HCT116 (cell line): ENCODE data around the gene CAMKK1. TPM values are rescaled to one million over a fixed set of nuclear protein-coding genes. Genes with fewer than 3 reads are reported as not detected.

Source experiments
- ATAC-seq: fragments of 200-7000 bp; cut with Tn5 transposase; 2 replicates; pipeline ENCODE4 v1.9.1; 2020; ENCODE audit warnings: mild to moderate bottlenecking, moderate library complexity
- BruUV-seq: library from RNA; stranded (reverse); fragments of 400-500 nt; replicated peaks from 2 replicates; lab custom pipeline; 2021; lab: Mats Ljungman, UMichigan
- CTCF ChIA-PET: fragments of 300-600 bp; sonication (Branson Sonifier 250); formaldehyde crosslinking; loops from one replicate; lab custom pipeline; 2021; ENCODE audit warnings: antibody characterized with exemption; lab: Charles Lee
- POLR2A ChIA-PET: fragments of 300-600, 350-600 bp; sonication (Branson Sonifier 250); formaldehyde crosslinking; loops from one replicate; lab custom pipeline; 2021; ENCODE audit warnings: antibody characterized with exemption; lab: Charles Lee
- RAD21 ChIA-PET, 2 experiments: fragments of 300-600 bp; sonication (Branson Sonifier 250); formaldehyde crosslinking; loops; one replicate each; lab custom pipeline; 2023; ENCODE audit warnings: low total read pairs in 2 of 2; ENCODE audit not compliant: uncharacterized antibody in 2 of 2, unreplicated experiment in 2 of 2, low non-redundant PET in 1 of 2; lab: Charles Lee
- DNase-seq: peaks from one replicate; pipeline ENCODE4 v3.0.0-alpha.2; 2010; ENCODE audit warnings: low read depth, low spot score
- H2AFZ ChIP-seq: fragments of 200-600 bp; shearing (Covaris generic), sonication (generic); 2 replicates; pipeline ENCODE4 v1.6.1; 2017; ENCODE audit warnings: low read depth, mixed run types, mixed read lengths, antibody characterized with exemption, low read length; ENCODE audit not compliant: poor library complexity, severe bottlenecking
- H3K27ac ChIP-seq: 2 replicates; pipeline ENCODE4 v1.5.1; 2012; ENCODE audit warnings: low read depth, low read length
- H3K27me3 ChIP-seq: fragments of 200-600 bp; sonication (generic); 2 replicates; pipeline ENCODE4 v1.6.1; 2016; ENCODE audit warnings: mixed run types, low read length, mixed read lengths; ENCODE audit not compliant: insufficient read depth
- H3K36me3 ChIP-seq, 2 experiments: fragments of 200-500 bp in 1 of 2; fragments of 200-600 bp in 1 of 2; sonication (Bioruptor generic) in 1 of 2; sonication (generic) in 1 of 2; 2 replicates each; pipeline versions ENCODE4 v1.5.1 to v1.6.1; 2014 to 2016; ENCODE audit warnings: low read length in 2 of 2, inconsistent platforms in 1 of 2, mixed read lengths in 1 of 2, mixed run types in 1 of 2; ENCODE audit not compliant: insufficient read depth in 2 of 2, control insufficient read depth in 1 of 2
- H3K4me1 ChIP-seq, 2 experiments: fragments of 200-600 bp in 1 of 2; sonication (generic) in 1 of 2; 2 replicates each; pipeline versions ENCODE4 v1.5.1 to v1.6.1; 2012 to 2017; ENCODE audit warnings: low read length in 2 of 2, inconsistent platforms in 1 of 2, mild to moderate bottlenecking in 1 of 2, mixed read lengths in 1 of 2, mixed run types in 1 of 2, moderate library complexity in 1 of 2; ENCODE audit not compliant: insufficient read depth in 2 of 2, control insufficient read depth in 1 of 2
- H3K4me2 ChIP-seq: fragments of 200-600 bp; sonication (generic); 2 replicates; pipeline ENCODE4 v1.6.1; 2017; ENCODE audit warnings: mixed run types, low read length, mixed read lengths
- H3K4me3 ChIP-seq, 2 experiments: fragments of 200-600 bp in 1 of 2; sonication (generic) in 1 of 2; replicated peaks in 1 of 2; 2 replicates each; pipeline ENCODE4 v1.5.1; 2011 to 2016; ENCODE audit warnings: low read length in 2 of 2, control low read depth in 1 of 2, low read depth in 1 of 2, mild to moderate bottlenecking in 1 of 2, mixed read lengths in 1 of 2, mixed run types in 1 of 2
- H3K79me2 ChIP-seq: fragments of 200-600 bp; sonication (generic); 2 replicates; pipeline ENCODE4 v1.6.1; 2017; ENCODE audit warnings: mild to moderate bottlenecking, mixed run types, low read length, moderate library complexity, mixed read lengths; ENCODE audit not compliant: insufficient read depth
- H3K9ac ChIP-seq: fragments of 200-600 bp; sonication (generic); 2 replicates; pipeline ENCODE4 v1.6.1; 2016; ENCODE audit warnings: low read length, mixed read lengths
- H3K9me2 ChIP-seq: fragments of 200-600 bp; sonication (generic), shearing (Covaris generic); 2 replicates; pipeline ENCODE4 v1.6.1; 2017; ENCODE audit warnings: mixed run types, mild to moderate bottlenecking, moderate library complexity; ENCODE audit not compliant: insufficient read depth
- H3K9me3 ChIP-seq, 2 experiments: fragments of 200-500 bp in 1 of 2; fragments of 200-600 bp in 1 of 2; sonication (Bioruptor generic) in 1 of 2; sonication (generic) in 1 of 2; 2 replicates each; pipeline ENCODE4 v1.6.1; 2014 to 2017; ENCODE audit warnings: low read length in 2 of 2, mixed read lengths in 2 of 2, inconsistent platforms in 1 of 2, low read depth in 1 of 2, mild to moderate bottlenecking in 1 of 2, mixed run types in 1 of 2, moderate library complexity in 1 of 2; ENCODE audit not compliant: control insufficient read depth in 1 of 2, insufficient read depth in 1 of 2
- H4K20me1 ChIP-seq: fragments of 200-600 bp; sonication (generic), shearing (Covaris generic); 2 replicates; pipeline ENCODE4 v1.6.1; 2017; ENCODE audit warnings: mixed run types, mild to moderate bottlenecking, moderate library complexity; ENCODE audit not compliant: insufficient read depth
- ATF3 ChIP-seq: IDR thresholded peaks from 2 replicates; pipeline ENCODE4 v1.6.1; 2012
- CTCF ChIP-seq, 3 experiments: fragments of 200-600 bp in 1 of 3; sonication (generic) in 1 of 3; IDR thresholded peaks in 2 of 3; conservative IDR thresholded peaks in 1 of 3; 2 replicates each; pipeline ENCODE4 v1.5.1; 2012 to 2017; ENCODE audit warnings: low read depth in 2 of 3, low read length in 2 of 3, antibody characterized with exemption in 1 of 3, borderline replicate concordance in 1 of 3, control low read depth in 1 of 3, mild to moderate bottlenecking in 1 of 3, mixed read lengths in 1 of 3, mixed run types in 1 of 3, moderate library complexity in 1 of 3; ENCODE audit not compliant: insufficient read depth in 1 of 3
- TCF7L2 ChIP-seq: IDR thresholded peaks from 2 replicates; pipeline ENCODE4 v1.7.0; 2011; ENCODE audit warnings: borderline replicate concordance, inconsistent platforms; ENCODE audit not compliant: insufficient read depth, insufficient read length; ENCODE audit errors: extremely low read depth
- intact Hi-C: fragments of 100-400 bp; cut with micrococcal nuclease; formaldehyde crosslinking; loops from 2 replicates; pipeline ENCODE4 v1.10.0; 2022
- total RNA-seq: library from RNA; stranded (reverse); gene quantifications from one replicate; pipeline ENCODE4 v1.2.1, GENCODE V29; 2021; ENCODE audit not compliant: unreplicated experiment

CAMKK1 gene
- total RNA-seq, 1 experiment from 2014 or later: 10.6 TPM

- no peaks in the 10 kb centered on the region for H3K9me2 ChIP-seq
- ATAC-seq (no peak), DNase-seq (no peak)
- no peaks in the 10 kb centered on the region for H4K20me1 ChIP-seq
- no peak overlapping the region for H2AFZ ChIP-seq
- H3K27me3 ChIP-seq: no peaks in the 10 kb centered on the region
- no TSS peak for BruUV-seq
- POLR2A ChIA-PET: no interaction called here
- H3K36me3 ChIP-seq: no peaks in the 10 kb centered on the region
- no peaks in the 10 kb centered on the region for H3K9me3 ChIP-seq
- H3K4me1 ChIP-seq: no peaks in the 10 kb centered on the region
- H3K9ac ChIP-seq: no peak overlapping the region
- RAD21 ChIA-PET: no interaction called here
- no peak overlapping the region for H3K4me3 ChIP-seq
- TF ChIP-seq CTCF (IDR thresholded peaks at IDR 0.05 in 2 of 3, conservative IDR thresholded peaks at IDR 0.05 in 1 of 3; ENCODE audit: borderline replicate concordance in 1 of 3, insufficient read depth in 1 of 3, low read depth in 2 of 3, low read length in 2 of 3) (no peak), ATF3 (no peak), TCF7L2 (no peak)
- no peak overlapping the region for H3K4me2 ChIP-seq
- intact Hi-C loops: no loop called here
- H3K79me2 ChIP-seq: no peaks in the 10 kb centered on the region
- H3K27ac ChIP-seq: no peak overlapping the region
- CTCF ChIA-PET: no interaction called here
Observed at GRCh38 chr17:3926860-3927627, 34.2 kb upstream of the CAMKK1 start.
